Measurements from ENCODE around the gene RAB11FIP4.

DNA sequence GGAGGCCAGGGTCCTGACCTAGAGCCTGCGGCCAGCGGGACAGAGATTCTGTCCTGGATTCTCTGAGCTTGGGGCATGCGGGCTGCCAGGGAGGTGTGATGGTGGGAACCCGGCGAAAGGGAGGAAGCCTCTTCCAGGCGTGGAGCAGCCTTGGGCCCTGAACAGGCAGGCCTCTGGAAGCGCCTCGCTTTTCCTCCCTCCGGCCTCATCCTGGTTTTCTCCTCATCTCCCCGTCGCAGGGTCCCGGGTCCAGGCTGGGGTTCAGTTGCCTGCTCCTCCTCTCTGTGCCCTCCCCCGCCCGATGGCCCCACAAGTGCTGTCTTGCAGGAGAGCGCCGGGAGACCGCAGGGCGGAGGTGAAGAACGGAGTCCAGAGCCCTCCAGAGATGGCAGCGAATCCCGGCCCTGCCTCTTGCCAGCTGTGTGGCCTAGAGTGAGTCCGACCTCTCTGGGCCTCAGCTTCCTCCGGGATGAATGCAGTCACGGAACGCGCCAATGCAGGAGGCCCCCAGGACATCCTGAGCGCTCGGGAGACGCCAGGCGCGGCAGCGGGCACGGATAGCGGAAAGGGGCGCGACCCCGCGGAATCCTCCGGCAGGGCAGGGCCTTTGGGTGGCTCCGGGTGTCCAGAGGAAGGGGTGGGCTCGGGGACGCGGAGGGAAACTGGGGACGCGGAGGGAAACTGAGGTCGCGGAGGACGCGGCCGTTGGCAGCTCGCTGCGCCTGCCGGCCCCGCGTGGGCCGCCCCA, 553 bp upstream of the RAB11FIP4 start:
- TF ChIP-seq, protein P1, sequence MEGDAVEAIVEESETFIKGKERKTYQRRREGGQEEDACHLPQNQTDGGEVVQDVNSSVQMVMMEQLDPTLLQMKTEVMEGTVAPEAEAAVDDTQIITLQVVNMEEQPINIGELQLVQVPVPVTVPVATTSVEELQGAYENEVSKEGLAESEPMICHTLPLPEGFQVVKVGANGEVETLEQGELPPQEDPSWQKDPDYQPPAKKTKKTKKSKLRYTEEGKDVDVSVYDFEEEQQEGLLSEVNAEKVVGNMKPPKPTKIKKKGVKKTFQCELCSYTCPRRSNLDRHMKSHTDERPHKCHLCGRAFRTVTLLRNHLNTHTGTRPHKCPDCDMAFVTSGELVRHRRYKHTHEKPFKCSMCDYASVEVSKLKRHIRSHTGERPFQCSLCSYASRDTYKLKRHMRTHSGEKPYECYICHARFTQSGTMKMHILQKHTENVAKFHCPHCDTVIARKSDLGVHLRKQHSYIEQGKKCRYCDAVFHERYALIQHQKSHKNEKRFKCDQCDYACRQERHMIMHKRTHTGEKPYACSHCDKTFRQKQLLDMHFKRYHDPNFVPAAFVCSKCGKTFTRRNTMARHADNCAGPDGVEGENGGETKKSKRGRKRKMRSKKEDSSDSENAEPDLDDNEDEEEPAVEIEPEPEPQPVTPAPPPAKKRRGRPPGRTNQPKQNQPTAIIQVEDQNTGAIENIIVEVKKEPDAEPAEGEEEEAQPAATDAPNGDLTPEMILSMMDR (IDR thresholded peaks at IDR 0.05), result no peak
- TF ChIP-seq POLR2A (IDR thresholded peaks at IDR 0.05), result no peak

Data from suprapubic skin (tissue), 3 donors.